GM21619 (cell line): ENCODE measurements around the gene DAGLA.
"Not testable (repeated sequence)": the region's sequence is repeated elsewhere in the genome, so short reads cannot be mapped to it uniquely, and the experiment has no call there.

ENCODE experiments used
- ATAC-seq: cut with Tn5 transposase; IDR thresholded peaks from one replicate; pipeline ENCODE4 v1.9.1; 2021; ENCODE audit not compliant: unreplicated experiment

Gene DAGLA

DNA sequence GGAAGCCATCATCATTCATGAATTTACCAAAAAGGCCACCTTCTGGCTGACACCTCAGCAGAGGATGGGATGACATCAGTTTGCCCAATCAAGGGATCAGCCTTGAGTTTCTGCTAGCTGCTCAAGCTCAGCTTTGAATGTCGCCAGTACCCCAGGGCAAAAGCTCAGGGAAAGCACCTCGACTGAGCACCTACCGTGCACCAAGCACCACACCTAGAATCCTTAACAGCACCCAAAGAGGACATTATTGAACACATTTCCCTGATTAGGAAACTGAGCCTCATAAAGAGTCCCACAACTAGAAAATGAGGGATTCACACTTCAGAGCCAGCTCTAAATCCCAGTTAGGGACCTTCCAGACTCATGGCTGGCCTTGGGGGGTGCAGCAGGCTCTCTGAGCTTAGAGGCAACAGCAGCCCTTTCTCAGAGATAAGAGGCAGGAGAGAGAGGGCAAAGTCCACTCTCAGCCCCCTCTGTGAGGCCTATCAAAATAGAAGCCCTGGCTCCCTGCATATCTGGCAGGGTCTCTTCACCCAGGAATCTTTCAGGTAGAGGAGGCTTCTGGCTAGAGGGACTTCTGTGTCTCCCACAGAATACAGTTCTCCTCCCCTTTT is 13.4 kb upstream of the DAGLA start:
- no peak for ATAC-seq

- no peak for ATAC-seq
Measured at GRCh38 chr11:61667684-61668305, 12.4 kb upstream of the DAGLA start.

GRCh38 chr11:61669417-61669816 is 10.8 kb upstream of the DAGLA start:
- ATAC-seq = no peak

- no peak for ATAC-seq
Measured at GRCh38 chr11:61670626-61671025, 9.6 kb upstream of the DAGLA start.

DNA sequence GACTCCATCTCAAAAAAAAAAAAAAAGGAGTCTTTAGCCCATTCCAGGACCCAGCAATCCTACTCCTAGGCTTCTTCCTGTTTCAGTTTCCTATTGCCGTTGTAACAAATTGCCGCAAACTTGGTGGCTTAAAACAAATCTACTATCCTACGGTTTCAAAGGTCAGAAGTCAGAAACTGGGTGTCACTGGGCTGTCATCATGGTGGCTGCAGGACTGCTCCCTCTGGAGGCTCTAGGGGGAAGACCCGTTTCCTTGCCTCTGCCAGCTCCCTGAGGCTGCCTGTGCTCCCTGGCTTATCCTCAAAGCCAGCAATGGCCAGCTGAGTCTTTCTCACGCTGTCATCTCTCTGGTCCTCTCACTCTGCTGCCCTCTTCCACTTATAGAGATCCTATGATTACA is 8.7 kb upstream of the DAGLA start:
- no peak for ATAC-seq

GRCh38 chr11:61673946-61674467 is 6.2 kb upstream of the DAGLA start:
- ATAC-seq = not testable (repeated sequence)

GRCh38 chr11:61675826-61676225 is 4.4 kb upstream of the DAGLA start:
- ATAC-seq = no peak

GRCh38 chr11:61679296-61679695 is 895 bp upstream of the DAGLA start:
- ATAC-seq = no peak

DNA sequence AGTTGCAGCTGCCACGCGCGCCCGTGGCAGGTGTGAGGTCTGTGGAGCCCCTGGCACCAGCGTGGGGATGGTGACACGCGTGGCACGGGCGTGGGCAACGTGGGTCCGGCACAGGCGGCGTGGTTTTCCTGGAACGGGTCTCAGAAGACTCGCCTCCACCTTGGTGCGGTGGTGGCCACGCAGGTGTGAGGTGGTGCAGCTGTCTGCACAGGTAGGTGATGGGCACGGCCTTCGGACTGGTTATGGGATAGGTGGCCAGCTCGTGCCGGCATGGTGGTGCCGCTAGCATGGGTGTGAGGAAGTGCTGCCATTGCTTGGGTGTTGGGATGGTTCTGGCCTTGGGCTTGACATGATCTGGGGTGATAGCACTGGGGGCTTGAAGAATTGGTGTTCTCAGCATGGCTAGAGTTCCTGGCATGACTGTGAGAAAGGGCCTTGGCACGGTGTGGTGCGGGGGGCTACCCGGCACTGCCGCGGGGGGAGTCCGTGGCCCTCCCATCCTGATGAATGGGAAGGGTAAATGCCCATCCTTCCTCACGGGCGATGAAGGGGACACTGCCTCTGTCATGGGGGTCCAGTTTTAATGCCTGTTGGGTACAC is 531 bp downstream of the DAGLA start:
- ATAC-seq = no peak

GRCh38 chr11:61682093-61682732 is 2.0 kb downstream of the DAGLA start:
- ATAC-seq = no peak

DNA sequence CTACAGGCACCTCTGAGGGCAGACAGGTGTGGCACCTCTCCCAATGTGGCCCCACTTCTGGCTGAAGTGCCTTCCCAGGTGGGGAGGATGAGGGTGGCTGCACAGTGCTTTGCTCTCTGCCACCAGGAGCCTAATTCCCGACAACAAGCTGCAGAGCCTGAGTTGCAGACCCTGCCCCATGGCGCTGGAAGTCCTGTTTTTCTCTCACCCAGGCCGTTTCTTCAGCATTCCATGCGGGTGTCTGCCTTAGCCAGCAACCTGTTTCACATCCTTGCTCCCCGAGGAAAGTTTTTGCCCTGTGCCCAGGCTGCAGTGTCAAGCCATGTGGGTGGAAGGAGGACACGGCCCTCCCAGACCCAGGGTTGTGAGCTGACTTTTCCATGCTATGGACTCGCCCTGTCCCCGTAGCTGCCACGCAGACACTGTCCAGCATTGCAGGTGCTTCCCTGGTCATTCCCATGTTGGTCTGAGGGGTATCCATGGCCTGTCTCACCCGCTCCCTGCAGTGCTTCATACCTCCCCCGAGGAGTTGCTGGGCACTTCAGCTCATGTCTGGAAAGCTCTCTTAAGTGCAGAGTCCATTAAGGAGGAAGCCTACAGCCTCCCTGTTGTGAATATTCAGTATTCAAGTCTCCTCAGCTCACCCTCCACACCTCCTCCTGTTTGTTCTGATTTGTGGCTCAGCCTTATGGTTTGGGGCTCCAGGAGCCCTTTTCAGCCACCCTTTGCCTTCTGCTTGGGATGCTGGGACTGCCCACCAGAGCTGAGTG is 2.9 kb downstream of the DAGLA start:
- no peak for ATAC-seq

DNA sequence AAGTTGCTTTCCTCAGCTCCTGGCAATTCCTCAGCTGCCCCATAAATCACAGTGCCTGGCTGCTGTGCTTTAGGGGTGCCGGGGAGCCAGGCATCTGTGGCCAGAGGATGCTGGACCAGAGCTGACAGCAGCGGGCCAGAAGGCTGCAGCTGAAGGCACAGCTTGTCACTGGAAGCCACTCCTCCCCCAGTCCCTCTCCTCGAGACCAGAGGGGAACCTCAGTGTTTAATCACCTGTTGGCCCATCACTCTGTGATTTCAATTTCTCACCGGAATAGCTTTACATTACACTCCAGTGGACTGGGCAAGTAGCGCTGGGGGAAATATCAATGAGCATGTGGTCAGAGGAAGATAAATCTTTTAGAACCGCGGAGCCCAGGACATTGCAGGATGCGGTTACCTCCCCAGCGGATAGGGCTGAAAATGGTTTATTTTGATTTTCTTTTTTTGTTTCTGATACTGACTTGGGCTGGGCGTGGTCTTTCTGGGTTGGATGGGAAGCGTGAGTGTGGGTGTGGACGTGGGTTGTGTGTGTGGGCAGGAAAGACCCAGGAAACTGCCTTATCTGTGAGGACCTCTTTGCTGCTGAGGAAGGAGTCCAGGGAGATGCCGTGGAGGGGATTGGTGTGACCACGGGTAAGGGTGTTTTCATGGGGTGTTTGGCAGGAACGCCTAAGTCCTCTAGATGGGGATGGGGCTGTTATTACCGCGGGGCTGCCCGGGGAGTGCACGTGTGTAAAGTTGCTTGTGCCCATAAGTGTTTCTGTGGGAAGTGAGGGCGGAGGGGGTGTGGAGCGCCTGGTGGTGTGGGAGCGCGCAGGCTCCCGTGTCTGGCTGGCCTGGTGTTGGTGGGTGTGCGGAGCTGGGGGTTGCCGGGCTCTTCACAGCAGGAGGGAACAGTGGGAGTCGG is 4.0 kb downstream of the DAGLA start:
- no peak for ATAC-seq

DNA sequence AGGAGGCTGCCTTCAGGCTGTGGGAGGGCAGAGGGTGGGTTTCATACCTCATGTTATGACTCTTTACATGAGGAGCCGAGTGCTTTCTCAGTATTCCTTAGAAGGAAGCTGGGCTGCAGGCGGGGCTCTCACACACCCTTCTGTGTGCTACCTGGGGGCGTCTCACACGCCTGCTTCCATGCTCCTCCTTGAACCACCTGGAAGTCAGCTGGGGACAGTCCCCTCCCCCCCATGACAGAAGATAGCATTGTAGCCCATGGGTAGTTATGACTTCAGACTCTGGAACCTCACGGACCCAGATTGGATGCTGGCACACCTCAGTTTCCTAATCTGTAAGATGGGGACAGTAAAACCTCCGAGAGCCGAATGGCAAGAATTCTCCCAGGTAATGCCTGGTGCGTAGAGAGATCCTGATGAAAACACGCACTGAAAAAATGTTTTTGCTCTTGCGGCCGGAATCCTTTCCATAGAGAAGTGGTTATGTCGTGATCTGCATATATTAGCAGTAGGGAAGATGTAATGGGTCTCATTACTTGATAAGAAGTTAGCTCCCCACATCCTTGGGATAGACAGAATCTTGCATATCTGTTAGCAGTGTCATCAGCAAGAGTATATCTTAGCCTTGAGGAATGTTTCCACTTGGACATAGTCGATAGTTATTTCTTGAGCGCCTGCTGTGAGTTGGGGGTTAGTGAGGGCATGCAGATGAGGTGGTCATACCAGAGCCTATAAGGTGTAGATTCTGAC is 4.9 kb downstream of the DAGLA start:
- ATAC-seq = no peak

GRCh38 chr11:61685617-61685967 is 5.4 kb downstream of the DAGLA start:
- no peak for ATAC-seq

DNA sequence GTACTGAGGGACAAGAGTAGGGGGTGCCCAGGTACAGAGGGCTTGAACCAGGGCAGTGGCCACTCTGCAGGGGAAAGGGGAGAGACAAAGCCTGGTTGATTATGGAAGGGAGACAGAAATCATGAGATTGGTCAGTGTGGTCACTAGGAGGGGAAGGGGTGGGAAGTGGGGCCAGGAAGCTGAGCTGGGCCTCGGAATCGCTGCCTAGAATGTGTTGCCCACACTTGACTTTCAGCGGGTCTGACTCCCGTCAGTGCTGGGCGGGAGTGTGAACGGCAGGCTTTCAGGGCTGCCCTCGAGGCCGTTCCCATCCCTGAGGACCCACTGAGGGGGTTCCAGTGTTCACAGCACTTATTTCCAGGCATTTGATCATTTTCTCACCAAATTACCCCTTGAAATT is 5.9 kb downstream of the DAGLA start:
- no peak for ATAC-seq

GRCh38 chr11:61686469-61686868 is 6.3 kb downstream of the DAGLA start:
- ATAC-seq = no peak

GRCh38 chr11:61687420-61687819 is 7.2 kb downstream of the DAGLA start:
- ATAC-seq = no peak

- no peak for ATAC-seq
Measured at GRCh38 chr11:61688365-61689163, 8.4 kb downstream of the DAGLA start.

- ATAC-seq = no peak
Measured at GRCh38 chr11:61689164-61689496, 8.9 kb downstream of the DAGLA start.
